Measurements from ENCODE around the gene BICC1. TPM values are rescaled to one million over a fixed set of nuclear protein-coding genes. Genes with fewer than 3 reads are reported as not detected.

Gene BICC1
- total RNA-seq, 1 donor from 2014 or later = 15.2 TPM

DNA sequence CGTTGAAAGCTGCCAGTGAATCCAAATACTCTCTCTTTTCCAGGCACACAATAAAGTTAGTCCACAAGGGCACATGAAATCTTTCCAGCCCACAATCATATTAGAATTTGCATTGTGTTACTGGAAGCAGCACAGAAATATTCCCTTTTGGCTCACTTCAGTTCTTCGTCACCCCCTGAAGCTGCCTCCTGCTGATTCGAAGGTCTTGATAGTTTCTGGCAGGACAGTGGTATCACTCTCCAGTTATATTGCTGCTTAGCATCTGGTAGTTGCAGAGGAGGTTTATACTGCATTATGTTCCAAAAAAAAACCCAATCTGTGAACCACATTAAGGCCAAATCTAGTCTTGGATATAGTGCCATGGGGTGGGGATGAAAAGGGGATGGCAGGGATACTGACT, 253.2 kb downstream of the BICC1 start:
- no peak for DNase-seq (ENCODE audit: extremely low spot score, unreplicated experiment)
- no peaks in the 10 kb centered on the region for H3K36me3 Mint-ChIP-seq
- TF ChIP-seq, protein P1, sequence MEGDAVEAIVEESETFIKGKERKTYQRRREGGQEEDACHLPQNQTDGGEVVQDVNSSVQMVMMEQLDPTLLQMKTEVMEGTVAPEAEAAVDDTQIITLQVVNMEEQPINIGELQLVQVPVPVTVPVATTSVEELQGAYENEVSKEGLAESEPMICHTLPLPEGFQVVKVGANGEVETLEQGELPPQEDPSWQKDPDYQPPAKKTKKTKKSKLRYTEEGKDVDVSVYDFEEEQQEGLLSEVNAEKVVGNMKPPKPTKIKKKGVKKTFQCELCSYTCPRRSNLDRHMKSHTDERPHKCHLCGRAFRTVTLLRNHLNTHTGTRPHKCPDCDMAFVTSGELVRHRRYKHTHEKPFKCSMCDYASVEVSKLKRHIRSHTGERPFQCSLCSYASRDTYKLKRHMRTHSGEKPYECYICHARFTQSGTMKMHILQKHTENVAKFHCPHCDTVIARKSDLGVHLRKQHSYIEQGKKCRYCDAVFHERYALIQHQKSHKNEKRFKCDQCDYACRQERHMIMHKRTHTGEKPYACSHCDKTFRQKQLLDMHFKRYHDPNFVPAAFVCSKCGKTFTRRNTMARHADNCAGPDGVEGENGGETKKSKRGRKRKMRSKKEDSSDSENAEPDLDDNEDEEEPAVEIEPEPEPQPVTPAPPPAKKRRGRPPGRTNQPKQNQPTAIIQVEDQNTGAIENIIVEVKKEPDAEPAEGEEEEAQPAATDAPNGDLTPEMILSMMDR (conservative IDR thresholded peaks at IDR 0.05) = no peak
- no peaks in the 10 kb centered on the region for H3K27me3 Mint-ChIP-seq
- H3K4me1 Mint-ChIP-seq (ENCODE audit: unreplicated experiment) = peaks cover 4% of the 10 kb centered on the region
- peaks cover 6% of the 10 kb centered on the region for H3K9me3 Mint-ChIP-seq
- H3K4me3 Mint-ChIP-seq = no peak overlapping the region
- H3K27ac Mint-ChIP-seq = no peak overlapping the region

DNA sequence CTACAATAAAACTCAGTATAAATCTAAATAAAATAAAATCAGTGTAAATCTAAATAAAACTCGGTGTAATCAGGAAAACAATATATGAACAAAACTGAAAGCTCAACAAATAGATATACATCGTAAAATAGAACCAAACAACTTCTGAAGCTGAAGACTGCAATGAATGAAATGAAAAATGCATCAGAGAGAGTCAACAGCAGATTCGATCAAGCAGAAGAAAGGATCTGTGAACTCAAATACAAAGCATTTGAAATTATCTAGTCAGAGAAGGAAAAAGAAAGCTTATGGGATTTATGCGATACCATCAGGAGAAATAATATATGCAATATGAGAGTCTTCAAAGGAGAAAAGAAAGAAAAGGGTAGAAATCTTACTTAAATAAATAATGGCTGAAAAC, 255.0 kb downstream of the BICC1 start:
- H3K9me3 Mint-ChIP-seq = peaks cover 6% of the 10 kb centered on the region
- no peak overlapping the region for H3K4me3 Mint-ChIP-seq
- H3K27ac Mint-ChIP-seq = no peak overlapping the region
- no peaks in the 10 kb centered on the region for H3K36me3 Mint-ChIP-seq
- H3K27me3 Mint-ChIP-seq = no peaks in the 10 kb centered on the region
- no peak for DNase-seq (ENCODE audit: extremely low spot score, unreplicated experiment)
- TF ChIP-seq, protein P1 (conservative IDR thresholded peaks at IDR 0.05) = no peak
- peaks cover 3% of the 10 kb centered on the region for H3K4me1 Mint-ChIP-seq (ENCODE audit: unreplicated experiment)

DNA sequence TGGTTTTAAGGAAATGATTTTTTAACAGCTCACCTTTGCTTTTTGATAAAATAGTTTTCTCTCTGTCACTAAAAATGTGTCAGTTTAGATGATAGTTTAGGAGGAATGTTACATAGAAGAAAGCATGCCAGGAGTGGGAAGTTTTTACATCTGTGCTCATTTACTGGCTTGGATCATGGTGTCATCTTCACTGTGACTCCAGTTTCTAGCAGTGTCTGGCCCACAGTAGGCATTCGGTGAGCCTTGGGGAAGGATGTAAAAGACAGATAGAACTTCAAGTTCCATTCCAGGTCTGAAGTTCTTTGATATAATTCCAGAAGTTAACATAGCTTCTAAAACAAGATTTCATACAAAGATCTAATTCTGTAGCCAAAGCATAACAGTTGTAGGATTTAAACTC, 259.2 kb downstream of the BICC1 start:
- TF ChIP-seq, protein P1 (conservative IDR thresholded peaks at IDR 0.05) = no peak
- DNase-seq (ENCODE audit: extremely low spot score, unreplicated experiment) = no peak
- H3K27me3 Mint-ChIP-seq = no peaks in the 10 kb centered on the region
- H3K4me3 Mint-ChIP-seq = no peak overlapping the region
- no peaks in the 10 kb centered on the region for H3K36me3 Mint-ChIP-seq
- no peak overlapping the region for H3K27ac Mint-ChIP-seq
- H3K9me3 Mint-ChIP-seq = peaks cover 6% of the 10 kb centered on the region
- H3K4me1 Mint-ChIP-seq (ENCODE audit: unreplicated experiment) = peaks cover 26% of the 10 kb centered on the region

DNA sequence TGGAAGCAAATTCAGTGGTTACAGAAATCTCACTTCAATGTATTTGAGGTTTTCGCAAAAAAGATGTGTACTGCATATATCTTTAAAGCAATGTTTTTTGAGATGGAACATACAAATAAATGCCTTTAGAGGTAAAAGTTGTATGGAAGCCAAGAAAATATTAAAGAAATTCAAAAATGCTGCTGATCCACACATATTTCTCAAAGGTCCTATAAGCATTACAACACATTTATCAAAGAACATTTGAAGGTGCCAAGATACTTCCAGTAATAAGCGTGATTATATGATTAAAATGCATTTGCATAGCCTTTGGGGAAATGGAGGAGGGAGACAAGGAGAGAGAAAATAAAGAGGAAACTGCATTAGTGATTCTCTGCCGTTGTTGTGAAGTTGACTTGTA, 260.1 kb downstream of the BICC1 start:
- Mint-ChIP-seq H3K4me1 (ENCODE audit: unreplicated experiment) (peaks cover 34% of the 10 kb centered on the region), H3K36me3 (no peaks in the 10 kb centered on the region), H3K9me3 (peaks cover 3% of the 10 kb centered on the region), H3K27me3 (no peaks in the 10 kb centered on the region), H3K27ac (no peak overlapping the region), H3K4me3 (no peak overlapping the region)
- TF ChIP-seq, protein P1 (conservative IDR thresholded peaks at IDR 0.05) = no peak
- DNase-seq (ENCODE audit: extremely low spot score, unreplicated experiment) = no peak

DNA sequence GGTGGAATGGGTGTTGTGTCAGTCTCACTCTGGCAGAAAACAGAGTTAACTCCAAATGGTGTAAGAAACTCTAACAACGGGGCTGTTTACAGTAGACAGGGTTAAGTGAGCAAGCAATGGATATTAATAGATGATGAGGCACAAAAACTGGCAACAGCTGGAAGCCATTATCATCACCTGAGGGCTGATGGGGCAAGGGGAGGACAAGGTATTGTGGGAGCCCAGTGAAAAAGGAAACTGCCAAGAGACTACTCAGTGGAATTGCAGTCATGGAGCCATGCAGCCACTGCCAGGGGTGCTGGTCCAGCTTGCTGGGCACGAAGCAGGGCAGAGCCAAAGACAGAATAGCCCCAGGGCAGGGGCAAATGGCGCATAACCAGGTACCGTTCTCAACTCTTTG, 260.7 kb downstream of the BICC1 start:
- Mint-ChIP-seq H3K36me3 (no peaks in the 10 kb centered on the region), H3K27ac (no peak overlapping the region), H3K27me3 (no peaks in the 10 kb centered on the region), H3K9me3 (no peaks in the 10 kb centered on the region), H3K4me3 (no peak overlapping the region), H3K4me1 (ENCODE audit: unreplicated experiment) (peaks cover 34% of the 10 kb centered on the region)
- DNase-seq (ENCODE audit: extremely low spot score, unreplicated experiment) = no peak
- TF ChIP-seq, protein P1 (conservative IDR thresholded peaks at IDR 0.05) = no peak

DNA sequence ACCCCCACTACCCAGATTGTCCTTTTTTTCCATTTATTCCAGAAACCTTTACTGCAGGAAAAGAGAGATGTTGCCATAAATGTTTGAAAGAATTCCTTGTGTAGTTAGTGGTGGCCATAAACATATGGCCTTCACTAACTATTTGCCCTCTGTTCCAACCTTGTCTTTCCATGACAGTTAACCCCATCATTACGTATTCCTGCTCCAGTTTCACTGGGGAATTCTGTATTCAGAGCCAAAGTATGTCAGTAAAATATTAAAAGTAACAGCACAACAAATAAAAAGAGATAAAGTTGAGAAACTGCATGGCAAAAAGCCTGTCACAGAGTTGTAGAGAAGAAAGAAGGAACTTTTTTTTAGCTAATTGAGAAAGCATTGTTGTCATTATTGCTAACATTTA, 261.3 kb downstream of the BICC1 start:
- H3K9me3 Mint-ChIP-seq = no peaks in the 10 kb centered on the region
- DNase-seq (ENCODE audit: extremely low spot score, unreplicated experiment) = no peak
- no peak overlapping the region for H3K4me3 Mint-ChIP-seq
- H3K36me3 Mint-ChIP-seq = no peaks in the 10 kb centered on the region
- H3K27me3 Mint-ChIP-seq = no peaks in the 10 kb centered on the region
- no peak overlapping the region for H3K27ac Mint-ChIP-seq
- H3K4me1 Mint-ChIP-seq (ENCODE audit: unreplicated experiment) = peaks cover 34% of the 10 kb centered on the region
- TF ChIP-seq, protein P1 (conservative IDR thresholded peaks at IDR 0.05) = no peak

Measured in type B pancreatic cell (in vitro differentiated cells).